Measurements from ENCODE around the gene DEFB132. TPM values are rescaled to one million over a fixed set of nuclear protein-coding genes. Genes with fewer than 3 reads are reported as not detected.

Gene DEFB132
- total RNA-seq, 1 experiment from 2014 or later = not detected

GRCh38 chr20:297098-297924 is 39.8 kb downstream of the DEFB132 start, which contains the start of gene ZCCHC3:
Gene ZCCHC3 (plus strand): TSS chr20:297570. CDS start chr20:297587, 17 bp downstream.
- peak; percentile 94 for DNase-seq (ENCODE audit: low read depth)

- peak; percentile 71 for DNase-seq (ENCODE audit: low read depth)
Measured at GRCh38 chr20:297925-298775, 40.6 kb downstream of the DEFB132 start.

DNA sequence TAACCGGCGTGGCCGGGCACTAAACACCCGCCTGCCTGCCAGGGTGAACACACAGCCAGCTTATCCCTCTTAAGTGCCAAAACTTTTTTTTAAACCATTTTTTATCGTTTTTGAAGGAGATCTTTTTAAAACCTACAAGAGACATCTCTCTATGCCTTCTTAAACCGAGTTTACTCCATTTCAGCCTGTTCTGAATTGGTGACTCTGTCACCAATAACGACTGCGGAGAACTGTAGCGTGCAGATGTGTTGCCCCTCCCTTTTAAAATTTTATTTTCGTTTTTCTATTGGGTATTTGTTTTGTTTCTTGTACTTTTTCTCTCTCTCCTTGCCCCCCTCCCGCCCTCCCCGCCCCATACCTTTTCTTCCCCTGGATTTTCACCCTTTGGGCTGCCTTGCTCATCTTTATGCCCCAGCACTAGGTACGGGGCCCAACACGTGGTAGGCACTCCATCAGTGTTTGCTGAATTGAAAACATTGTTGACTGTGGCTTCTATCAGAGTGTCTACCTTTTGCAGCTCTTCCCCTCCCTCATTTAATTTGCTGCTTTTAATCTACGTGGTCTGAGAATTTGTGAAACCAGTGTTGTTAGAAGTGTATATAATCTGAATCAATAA is 41.4 kb downstream of the DEFB132 start:
- DNase-seq (ENCODE audit: low read depth) = no peak

GRCh38 chr20:300345-300990 is 42.9 kb downstream of the DEFB132 start:
- DNase-seq (ENCODE audit: low read depth) = no peak

DNA sequence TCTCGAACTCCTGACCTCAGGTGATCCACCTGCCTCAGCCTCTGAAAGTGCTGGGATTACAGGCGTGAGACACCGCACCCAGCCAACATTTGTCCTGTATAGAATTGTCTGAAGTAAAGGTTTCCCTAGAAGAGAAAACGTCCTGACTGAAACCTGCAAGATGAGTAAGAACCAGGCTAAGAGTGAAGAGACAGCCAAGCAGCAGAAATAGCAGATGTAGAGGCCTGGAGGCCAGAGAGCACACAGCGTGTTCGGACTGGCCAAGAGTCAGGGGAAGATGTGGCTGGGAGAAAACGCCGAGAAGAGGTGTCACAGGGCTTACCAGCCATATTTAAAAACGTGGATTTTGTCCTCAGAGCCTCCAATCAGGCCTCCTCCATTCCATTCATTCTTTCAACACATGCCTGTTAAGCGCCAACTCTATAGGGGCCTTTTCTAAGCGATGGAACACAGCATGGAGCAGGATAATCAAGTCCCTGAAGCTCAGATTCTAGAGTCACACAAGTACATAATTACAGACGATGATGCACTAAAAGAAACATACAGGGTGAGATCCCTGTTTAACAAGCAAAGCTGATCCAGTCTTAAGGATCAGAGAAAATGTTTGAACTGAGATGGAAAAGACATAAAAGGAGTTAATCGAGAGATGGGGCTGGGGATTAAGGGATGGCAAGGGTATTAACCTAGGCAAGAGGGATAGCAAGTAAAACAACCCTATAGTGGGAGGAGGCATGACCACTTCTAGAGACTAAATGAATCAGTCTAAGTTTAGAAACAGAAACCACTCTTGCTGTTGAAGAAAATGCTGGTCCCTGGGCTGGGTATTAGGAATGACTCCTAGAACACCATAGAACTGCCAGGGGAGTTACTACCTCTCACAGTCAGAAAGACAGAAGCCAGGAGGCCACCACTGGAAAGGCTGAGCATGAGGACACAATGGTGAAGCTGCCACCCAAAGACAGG is 44.6 kb downstream of the DEFB132 start:
- DNase-seq (ENCODE audit: low read depth) = no peak

GRCh38 chr20:305745-306144 is 48.2 kb downstream of the DEFB132 start:
- DNase-seq (ENCODE audit: low read depth) = no peak

GRCh38 chr20:308427-309038 is 51.0 kb downstream of the DEFB132 start:
- DNase-seq (ENCODE audit: low read depth) = no peak

- DNase-seq (ENCODE audit: low read depth) = peak; percentile 13
Measured at GRCh38 chr20:309306-309840, 51.8 kb downstream of the DEFB132 start.

GRCh38 chr20:309841-310644 is 52.5 kb downstream of the DEFB132 start:
- peak; percentile 95 for DNase-seq (ENCODE audit: low read depth)

- DNase-seq (ENCODE audit: low read depth) = no peak
Measured at GRCh38 chr20:310645-311044, 53.1 kb downstream of the DEFB132 start.

Other genes with a start within 250 kb of the DEFB132 start
- not detected in 2 replicates for gene DEFB125, start 170.1 kb upstream of the DEFB132 start, total RNA-seq (2014; rRNA removed; shearing (Covaris generic))
- gene DEFB126, start 115.1 kb upstream of the DEFB132 start, total RNA-seq (2014; rRNA removed; shearing (Covaris generic)) = not detected in 2 replicates
- gene DEFB127, start 100.3 kb upstream of the DEFB132 start, total RNA-seq (2014; rRNA removed; shearing (Covaris generic)) = not detected in 2 replicates
- gene DEFB128, start 68.0 kb upstream of the DEFB132 start, total RNA-seq (2014; rRNA removed; shearing (Covaris generic)) = not detected in 2 replicates
- not detected in 2 replicates for gene DEFB129, start 30.5 kb upstream of the DEFB132 start, total RNA-seq (2014; rRNA removed; shearing (Covaris generic))
- gene C20orf96, start 33.0 kb downstream of the DEFB132 start, total RNA-seq (2014; rRNA removed; shearing (Covaris generic)) = 0.51 and 0.57 TPM in 2 replicates
- 14.3 and 15.8 TPM in 2 replicates for gene ZCCHC3, start 39.8 kb downstream of the DEFB132 start, total RNA-seq (2014; rRNA removed; shearing (Covaris generic))
- gene SOX12, start 67.8 kb downstream of the DEFB132 start, total RNA-seq (2014; rRNA removed; shearing (Covaris generic)) = 1.1 and 1.5 TPM in 2 replicates
- gene NRSN2, start 89.4 kb downstream of the DEFB132 start, total RNA-seq (2014; rRNA removed; shearing (Covaris generic)) = 19.2 and 19.3 TPM in 2 replicates
- gene TRIB3, start 123.0 kb downstream of the DEFB132 start, total RNA-seq (2014; rRNA removed; shearing (Covaris generic)) = 11.2 and 16.3 TPM in 2 replicates
- gene RBCK1, start 150.6 kb downstream of the DEFB132 start, total RNA-seq (2014; rRNA removed; shearing (Covaris generic)) = 42.5 and 42.9 TPM in 2 replicates
- 11.2 and 13.3 TPM in 2 replicates for gene TBC1D20, start 204.8 kb downstream of the DEFB132 start, total RNA-seq (2014; rRNA removed; shearing (Covaris generic))